Measurements from ENCODE around the gene NOXO1.

Gene NOXO1

DNA sequence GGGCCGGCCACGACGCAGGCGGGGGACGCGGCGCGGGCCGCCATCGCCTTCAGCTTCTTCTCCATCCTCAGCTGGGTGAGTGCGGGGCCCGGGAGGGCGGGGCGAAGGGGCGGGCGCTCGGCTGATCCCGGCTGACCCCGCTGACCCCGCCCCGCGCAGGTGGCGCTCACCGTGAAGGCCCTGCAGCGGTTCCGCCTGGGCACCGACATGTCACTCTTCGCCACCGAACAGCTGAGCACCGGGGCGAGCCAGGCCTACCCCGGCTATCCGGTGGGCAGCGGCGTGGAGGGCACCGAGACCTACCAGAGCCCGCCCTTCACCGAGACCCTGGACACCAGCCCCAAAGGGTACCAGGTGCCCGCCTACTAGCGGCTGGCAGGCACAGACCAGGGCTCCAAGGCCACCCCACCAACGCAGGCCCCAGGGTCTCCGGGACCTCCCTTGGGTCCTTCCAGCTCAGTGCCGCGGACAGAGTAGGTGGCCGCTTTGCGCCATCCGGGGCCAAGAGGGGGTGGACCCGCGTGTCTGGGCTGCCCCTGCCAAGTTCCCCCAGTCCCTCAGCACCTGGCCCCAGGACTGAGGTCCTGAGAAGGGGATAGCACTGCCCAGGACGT lies 11.5 kb upstream of the NOXO1 start:
- no peak overlapping the region for H3K4me3 ChIP-seq (ENCODE audit: low read depth, low read length)
- DNase-seq (ENCODE audit: low read depth), result no peak
- TF ChIP-seq POLR2A (IDR thresholded peaks at IDR 0.05; ENCODE audit: extremely low read depth, insufficient read length) (no peak), MYC (IDR thresholded peaks at IDR 0.05; ENCODE audit: low read depth, low read length) (no peak)
- TF ChIP-seq, protein P1, sequence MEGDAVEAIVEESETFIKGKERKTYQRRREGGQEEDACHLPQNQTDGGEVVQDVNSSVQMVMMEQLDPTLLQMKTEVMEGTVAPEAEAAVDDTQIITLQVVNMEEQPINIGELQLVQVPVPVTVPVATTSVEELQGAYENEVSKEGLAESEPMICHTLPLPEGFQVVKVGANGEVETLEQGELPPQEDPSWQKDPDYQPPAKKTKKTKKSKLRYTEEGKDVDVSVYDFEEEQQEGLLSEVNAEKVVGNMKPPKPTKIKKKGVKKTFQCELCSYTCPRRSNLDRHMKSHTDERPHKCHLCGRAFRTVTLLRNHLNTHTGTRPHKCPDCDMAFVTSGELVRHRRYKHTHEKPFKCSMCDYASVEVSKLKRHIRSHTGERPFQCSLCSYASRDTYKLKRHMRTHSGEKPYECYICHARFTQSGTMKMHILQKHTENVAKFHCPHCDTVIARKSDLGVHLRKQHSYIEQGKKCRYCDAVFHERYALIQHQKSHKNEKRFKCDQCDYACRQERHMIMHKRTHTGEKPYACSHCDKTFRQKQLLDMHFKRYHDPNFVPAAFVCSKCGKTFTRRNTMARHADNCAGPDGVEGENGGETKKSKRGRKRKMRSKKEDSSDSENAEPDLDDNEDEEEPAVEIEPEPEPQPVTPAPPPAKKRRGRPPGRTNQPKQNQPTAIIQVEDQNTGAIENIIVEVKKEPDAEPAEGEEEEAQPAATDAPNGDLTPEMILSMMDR (IDR thresholded peaks at IDR 0.05; ENCODE audit: low read depth, low read length), result no peak
- TF ChIP-seq, protein P2, sequence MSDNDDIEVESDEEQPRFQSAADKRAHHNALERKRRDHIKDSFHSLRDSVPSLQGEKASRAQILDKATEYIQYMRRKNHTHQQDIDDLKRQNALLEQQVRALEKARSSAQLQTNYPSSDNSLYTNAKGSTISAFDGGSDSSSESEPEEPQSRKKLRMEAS (IDR thresholded peaks at IDR 0.05; ENCODE audit: low read depth, low read length), result no peak

DNA sequence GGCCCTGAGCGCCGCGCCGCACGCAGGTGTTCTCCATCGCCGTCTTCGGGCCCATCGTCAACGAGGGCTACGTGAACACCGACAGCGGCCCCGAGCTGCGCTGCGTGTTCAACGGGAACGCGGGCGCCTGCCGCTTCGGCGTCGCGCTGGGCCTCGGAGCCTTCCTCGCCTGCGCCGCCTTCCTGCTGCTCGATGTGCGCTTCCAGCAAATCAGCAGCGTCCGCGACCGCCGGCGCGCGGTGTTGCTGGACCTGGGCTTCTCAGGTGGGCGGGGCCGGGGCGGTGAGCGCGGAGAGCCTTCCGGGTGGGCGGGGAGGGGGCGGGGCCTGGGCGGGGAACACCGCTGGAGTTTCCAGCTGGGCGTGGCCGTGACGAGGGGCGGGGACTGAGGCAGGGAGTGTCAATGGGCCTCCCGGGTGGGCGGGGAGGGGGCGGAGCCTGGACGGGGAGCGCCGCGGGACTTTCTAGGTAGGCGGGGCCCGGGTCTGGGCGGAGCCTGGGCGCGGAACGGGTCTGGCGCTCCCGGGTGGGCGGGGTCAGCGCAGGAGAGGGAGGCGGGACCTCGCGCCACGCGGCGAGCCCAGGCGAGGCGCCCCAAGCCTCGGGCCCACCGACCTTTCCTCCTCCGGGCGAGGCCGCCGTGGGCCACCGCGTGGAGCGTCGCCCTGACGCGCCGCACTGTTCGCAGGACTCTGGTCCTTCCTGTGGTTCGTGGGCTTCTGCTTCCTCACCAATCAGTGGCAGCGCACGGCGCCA lies 10.9 kb upstream of the NOXO1 start:
- DNase-seq (ENCODE audit: low read depth), result peak; percentile 76
- no peak overlapping the region for H3K4me3 ChIP-seq (ENCODE audit: low read depth, low read length)
- no peak for TF ChIP-seq POLR2A (IDR thresholded peaks at IDR 0.05; ENCODE audit: extremely low read depth, insufficient read length)
- TF ChIP-seq, protein P2 (IDR thresholded peaks at IDR 0.05; ENCODE audit: low read depth, low read length), result no peak
- TF ChIP-seq, protein P1 (IDR thresholded peaks at IDR 0.05; ENCODE audit: low read depth, low read length), result no peak
- TF ChIP-seq MYC (IDR thresholded peaks at IDR 0.05; ENCODE audit: low read depth, low read length), result no peak

DNA sequence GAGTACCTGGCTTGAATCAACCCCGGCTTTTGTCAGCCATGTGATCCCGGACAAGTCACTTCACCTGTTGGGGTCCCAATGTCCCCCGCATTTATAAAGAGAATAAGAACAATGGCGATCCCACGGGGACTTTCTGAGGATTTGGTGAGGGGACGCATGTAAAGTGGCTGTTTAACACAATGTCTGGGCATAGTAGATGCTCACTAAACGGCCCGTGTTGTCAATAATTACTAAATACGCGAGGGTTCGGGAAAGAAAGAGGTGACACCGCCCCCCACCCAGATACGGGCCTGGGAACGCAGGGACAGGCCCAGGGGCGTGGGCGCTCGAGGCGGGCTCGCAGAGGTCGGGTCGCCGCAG lies 10.3 kb upstream of the NOXO1 start:
- no peak for TF ChIP-seq MYC (IDR thresholded peaks at IDR 0.05; ENCODE audit: low read depth, low read length)
- TF ChIP-seq, protein P2 (IDR thresholded peaks at IDR 0.05; ENCODE audit: low read depth, low read length), result no peak
- no peak for TF ChIP-seq POLR2A (IDR thresholded peaks at IDR 0.05; ENCODE audit: extremely low read depth, insufficient read length)
- TF ChIP-seq, protein P1 (IDR thresholded peaks at IDR 0.05; ENCODE audit: low read depth, low read length), result no peak
- H3K4me3 ChIP-seq (ENCODE audit: low read depth, low read length), result no peak overlapping the region
- no peak for DNase-seq (ENCODE audit: low read depth)

DNA sequence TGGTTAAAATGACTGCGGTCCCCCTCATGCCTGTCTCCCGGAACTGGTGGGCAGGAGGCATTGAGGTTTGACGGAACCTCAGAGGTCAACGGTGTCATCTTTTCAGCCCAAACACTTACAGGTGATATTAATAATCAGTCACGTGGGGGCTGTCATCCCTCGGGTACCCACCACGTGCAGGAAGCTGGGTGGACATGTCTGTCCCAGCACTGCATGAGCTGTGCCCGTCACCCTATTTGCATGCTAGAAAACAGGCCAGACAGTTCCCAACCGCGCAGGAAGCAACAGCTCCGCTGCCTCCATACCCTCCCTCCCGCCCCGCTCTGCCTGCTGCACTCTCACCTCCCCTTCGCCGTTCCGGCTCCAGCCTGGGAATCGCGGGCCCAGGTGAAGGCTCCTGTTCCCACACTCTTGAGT lies 9.9 kb upstream of the NOXO1 start:
- peak; percentile 68 for DNase-seq (ENCODE audit: low read depth)
- H3K4me3 ChIP-seq (ENCODE audit: low read depth, low read length), result no peak overlapping the region
- TF ChIP-seq, protein P2 (IDR thresholded peaks at IDR 0.05; ENCODE audit: low read depth, low read length), result peak; percentile 30; the same call in 1 of the 2 replicates
- no peak for TF ChIP-seq MYC (IDR thresholded peaks at IDR 0.05; ENCODE audit: low read depth, low read length)
- TF ChIP-seq, protein P1 (IDR thresholded peaks at IDR 0.05; ENCODE audit: low read depth, low read length), result no peak
- TF ChIP-seq POLR2A (IDR thresholded peaks at IDR 0.05; ENCODE audit: extremely low read depth, insufficient read length), result no peak

DNA sequence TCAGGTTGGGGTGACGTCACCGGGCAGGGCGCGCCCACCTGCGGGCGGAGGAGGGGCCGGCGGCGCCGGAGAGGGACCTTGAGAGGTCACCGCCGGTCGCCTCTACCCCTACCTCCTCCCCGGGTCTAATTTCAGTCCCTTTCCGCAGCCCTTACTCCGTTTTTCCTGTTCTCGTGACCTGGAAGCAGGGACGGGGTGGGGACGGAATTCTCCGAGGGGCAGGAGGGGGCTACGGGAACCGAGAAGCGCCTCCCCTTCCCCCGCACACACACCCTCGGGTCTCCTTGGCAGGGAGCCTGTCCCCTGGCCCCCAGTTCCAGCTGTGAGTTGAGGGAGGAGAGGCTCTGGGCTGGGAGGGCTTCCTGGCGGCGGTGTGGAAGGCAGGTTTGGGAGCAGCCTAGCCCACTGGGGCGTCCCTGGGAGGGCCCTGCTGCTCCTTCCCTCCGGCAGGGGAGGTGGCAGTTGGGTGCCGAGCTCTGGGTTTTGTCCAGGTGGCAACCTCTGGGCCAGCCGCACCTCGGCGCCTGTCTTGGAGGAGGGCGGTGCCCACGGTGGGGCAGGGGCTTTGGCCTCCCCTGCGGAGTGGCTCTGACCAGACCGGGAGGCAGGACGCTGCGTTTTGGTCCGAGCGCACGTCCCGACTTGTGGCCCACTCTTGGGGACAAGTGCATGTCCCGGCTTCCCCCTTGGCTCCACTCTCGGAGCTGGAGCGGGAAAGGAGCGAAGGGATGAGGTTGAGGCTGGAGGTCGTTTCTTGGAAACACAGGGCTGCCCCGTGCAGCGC lies 9.3 kb upstream of the NOXO1 start:
- no peak for TF ChIP-seq POLR2A (IDR thresholded peaks at IDR 0.05; ENCODE audit: extremely low read depth, insufficient read length)
- TF ChIP-seq, protein P1 (IDR thresholded peaks at IDR 0.05; ENCODE audit: low read depth, low read length), result no peak
- TF ChIP-seq MYC (IDR thresholded peaks at IDR 0.05; ENCODE audit: low read depth, low read length), result no peak
- TF ChIP-seq, protein P2 (IDR thresholded peaks at IDR 0.05; ENCODE audit: low read depth, low read length), result no peak
- H3K4me3 ChIP-seq (ENCODE audit: low read depth, low read length), result no peak overlapping the region
- DNase-seq (ENCODE audit: low read depth), result no peak
